NT2/D1 (cell line): Measurements from ENCODE around the gene UPB1.

Source experiments
- SUZ12 ChIP-seq: IDR thresholded peaks from 2 replicates; pipeline ENCODE4 v1.6.1; 2011; ENCODE audit not compliant: insufficient read length, insufficient read depth; ENCODE audit errors: extremely low read depth
- YY1 ChIP-seq: IDR thresholded peaks from 2 replicates; pipeline ENCODE4 v1.6.1; 2011; ENCODE audit not compliant: insufficient read length, insufficient read depth
- ZNF274 ChIP-seq: IDR thresholded peaks from 2 replicates; pipeline ENCODE4 v1.6.1; 2011; ENCODE audit warnings: mild to moderate bottlenecking, low read depth, low read length

- no peak for TF ChIP-seq ZNF274
- no peak for TF ChIP-seq YY1
- TF ChIP-seq SUZ12, result no peak
These were observed 44.0 kb upstream of the UPB1 start for GRCh38 chr22:24451162-24451561.
